ENCODE data around the gene HS6ST2.

Gene HS6ST2

DNA sequence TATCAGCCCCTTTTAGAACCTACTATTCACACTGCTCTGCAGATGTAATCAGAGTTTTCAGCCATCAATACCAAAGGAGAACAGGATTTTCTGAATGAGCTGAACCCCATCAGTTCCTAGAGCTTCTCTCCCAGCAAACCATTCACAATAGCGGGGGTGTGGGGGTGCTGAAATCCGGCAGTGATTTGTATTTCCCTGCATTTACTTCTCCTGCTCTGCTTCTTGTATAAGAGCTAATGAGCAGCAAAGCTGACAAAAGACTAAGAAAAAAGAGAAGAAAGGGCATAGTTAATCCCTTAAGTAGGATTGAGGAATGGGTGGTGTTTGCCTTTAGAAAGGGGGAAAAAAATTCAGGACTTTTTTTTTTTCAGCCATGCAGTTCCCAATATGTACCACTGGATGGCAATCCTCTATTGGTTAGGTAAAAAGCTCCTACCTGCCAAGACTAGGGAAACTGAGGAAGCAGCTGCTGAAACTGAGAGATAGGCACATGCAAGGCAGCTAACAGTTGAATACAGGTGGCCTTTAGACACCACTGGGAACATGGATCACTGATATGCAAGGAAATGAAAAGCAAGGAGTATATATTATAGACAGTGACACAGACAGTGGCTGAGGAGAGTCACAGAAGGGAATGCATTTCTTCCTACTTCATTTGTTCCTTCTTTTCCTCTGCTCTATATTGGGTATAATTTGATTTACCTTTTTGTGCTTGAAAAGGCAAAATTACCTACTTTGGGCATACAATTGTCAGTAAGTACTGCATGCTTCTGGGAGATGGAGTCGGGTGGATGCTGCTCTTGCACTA lies 217.9 kb downstream of the HS6ST2 start:
- DNase-seq (ENCODE audit: low read depth), result no peak

DNA sequence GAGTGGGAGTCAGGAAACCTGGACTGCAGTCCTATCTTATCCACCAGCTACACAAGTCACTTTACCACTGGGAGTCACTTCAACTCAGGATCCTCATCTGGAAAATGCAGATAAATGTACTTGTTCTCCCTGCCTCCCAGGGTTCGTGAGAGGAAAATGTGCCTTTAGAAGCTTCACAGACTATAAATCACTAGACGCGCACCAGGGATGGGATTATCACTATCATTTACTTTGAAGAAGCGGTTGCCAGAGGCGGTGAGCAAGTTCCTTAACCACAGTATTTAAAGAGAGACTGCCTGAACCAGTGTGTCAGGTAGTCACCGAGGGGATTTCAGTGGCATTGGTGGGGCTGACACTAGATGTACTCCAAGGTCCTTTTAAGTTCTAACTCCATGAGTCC lies 219.5 kb downstream of the HS6ST2 start:
- no peak for DNase-seq (ENCODE audit: low read depth)

DNA sequence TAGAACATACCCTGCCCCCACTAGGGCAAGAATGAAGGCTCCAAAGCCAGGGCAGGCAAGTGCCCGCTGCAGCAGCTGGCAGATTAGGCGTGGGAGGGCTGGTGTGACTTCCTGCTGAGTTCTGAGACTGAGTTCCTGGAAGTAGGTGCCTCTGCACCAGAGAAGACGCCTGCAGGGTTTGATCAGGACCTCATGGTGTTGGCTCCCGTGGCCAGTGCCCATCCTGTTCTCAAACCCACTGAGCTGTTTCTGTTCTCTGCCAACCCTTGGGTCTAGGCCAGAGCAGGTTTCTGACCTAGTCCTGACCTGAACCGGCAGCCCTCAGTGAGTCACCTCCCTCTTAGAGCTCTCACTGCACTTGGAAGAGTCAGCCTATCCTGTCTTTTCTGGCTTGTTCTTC lies 220.7 kb downstream of the HS6ST2 start:
- peak; percentile 18 for DNase-seq (ENCODE audit: low read depth)

DNA sequence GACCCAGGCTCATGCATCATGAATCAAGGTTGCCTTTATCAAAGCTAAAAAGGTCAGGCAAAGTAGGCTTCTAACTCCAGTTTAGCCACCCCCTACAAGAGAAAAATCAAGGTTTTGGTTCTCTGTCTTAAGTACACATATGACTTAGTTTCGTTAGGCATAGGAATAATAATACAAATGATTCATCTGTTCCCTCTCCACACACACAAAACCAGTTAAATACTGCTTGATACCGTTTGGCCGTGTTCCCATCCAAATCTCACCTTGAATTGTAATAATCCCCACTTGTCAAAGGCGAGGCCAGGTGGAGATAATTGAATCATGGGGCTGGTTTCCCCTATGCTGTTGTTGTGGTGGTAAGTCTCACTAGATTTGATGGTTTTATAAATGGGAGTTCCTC lies 226.2 kb downstream of the HS6ST2 start:
- DNase-seq (ENCODE audit: low read depth), result no peak

GRCh38 chrX:132730726-132731125 lies 227.7 kb downstream of the HS6ST2 start:
- no peak for DNase-seq (ENCODE audit: low read depth)

DNA sequence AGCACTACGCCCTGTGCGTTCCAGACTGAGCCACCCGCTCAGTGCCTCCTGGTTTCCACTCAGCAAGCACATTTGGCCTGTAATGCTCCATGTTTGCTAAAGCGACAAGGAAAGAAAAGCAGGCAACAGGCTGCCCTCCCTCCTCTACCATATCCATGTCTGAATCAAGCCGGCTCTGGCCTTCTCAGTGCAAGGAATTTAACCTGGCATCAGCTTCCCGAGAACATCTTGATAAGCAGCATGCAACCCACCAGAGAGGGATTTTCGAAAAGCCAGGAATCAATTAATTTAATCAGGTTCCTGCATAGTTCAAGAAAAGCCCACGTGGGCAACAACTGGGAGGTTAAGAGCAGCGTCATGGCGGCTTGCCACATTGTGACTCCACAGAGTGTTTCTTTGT lies 228.2 kb downstream of the HS6ST2 start:
- no peak for DNase-seq (ENCODE audit: low read depth)

GRCh38 chrX:132728296-132728695 lies 230.1 kb downstream of the HS6ST2 start:
- no peak for DNase-seq (ENCODE audit: low read depth)

DNA sequence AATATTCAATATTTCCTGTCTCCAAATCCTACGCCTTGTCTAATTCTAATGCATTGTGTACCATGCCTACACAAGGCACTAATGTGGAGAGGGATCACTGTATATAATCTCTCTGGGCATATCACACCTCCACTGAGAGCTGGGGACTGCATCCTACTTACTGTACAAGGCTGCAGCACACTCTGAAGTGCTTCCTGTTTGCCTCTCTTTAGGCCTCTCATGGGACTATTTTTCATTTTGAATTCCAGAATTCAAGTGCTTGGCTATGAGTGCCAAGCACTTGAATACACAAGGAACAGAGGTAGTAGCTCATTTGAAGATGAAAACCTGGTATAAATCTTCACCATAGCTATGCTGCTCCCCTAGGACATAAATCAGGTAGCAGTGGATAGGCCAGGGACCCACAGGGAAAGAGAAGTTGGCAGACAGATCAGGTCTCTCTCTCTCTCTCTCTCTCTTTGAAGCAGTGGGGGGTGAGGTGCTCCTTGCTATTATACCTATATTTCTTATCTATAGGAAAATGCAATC lies 239.9 kb downstream of the HS6ST2 start:
- DNase-seq (ENCODE audit: low read depth), result no peak

- DNase-seq (ENCODE audit: low read depth), result no peak
Observed at GRCh38 chrX:132716006-132716405, 242.4 kb downstream of the HS6ST2 start.

GRCh38 chrX:132714913-132715312 lies 243.5 kb downstream of the HS6ST2 start:
- DNase-seq (ENCODE audit: low read depth), result no peak

DNA sequence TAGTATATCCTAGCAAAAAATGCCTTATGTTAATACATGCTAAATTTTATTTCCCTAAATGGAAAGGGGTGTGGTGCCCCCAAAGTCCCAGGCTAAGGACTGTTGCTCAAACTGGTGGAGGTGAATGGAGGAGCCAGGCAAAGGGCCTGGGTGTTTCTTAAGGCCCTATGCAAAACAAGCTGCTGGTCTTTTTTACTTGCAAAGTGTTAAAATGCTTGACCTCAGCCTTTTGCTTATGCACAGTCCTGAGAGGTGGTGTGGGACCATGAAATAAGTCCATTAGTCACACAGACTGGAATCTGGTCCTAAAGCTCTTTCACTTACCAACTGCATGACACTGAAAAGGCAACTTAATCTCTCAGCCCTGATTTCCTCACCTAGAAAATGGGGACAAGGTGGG lies 246.1 kb downstream of the HS6ST2 start:
- DNase-seq (ENCODE audit: low read depth), result no peak

GRCh38 chrX:132710656-132711155 lies 247.7 kb downstream of the HS6ST2 start:
- DNase-seq (ENCODE audit: low read depth), result no peak

- DNase-seq (ENCODE audit: low read depth), result no peak
Observed at GRCh38 chrX:132708529-132708928, 249.9 kb downstream of the HS6ST2 start.

DNA sequence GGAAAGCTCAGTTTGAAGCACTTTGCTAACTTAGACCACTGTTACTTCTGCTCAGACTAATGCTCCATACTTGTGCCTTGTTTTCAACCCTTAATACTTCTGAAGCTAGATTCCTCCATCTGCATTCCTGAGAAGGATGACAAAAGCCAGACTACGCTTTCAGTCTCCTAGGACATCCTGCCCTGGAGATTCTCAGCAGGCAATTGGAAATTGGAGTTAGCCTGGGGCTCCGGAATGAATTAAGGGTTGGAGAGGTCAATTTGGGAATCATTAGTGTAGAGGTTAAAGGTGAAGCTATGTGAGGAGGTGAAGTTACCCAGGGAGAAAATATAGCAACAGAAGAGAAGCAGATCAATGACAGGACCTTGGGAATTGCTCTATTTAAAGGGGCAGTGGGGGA lies 253.7 kb downstream of the HS6ST2 start:
- DNase-seq (ENCODE audit: low read depth), result no peak

DNA sequence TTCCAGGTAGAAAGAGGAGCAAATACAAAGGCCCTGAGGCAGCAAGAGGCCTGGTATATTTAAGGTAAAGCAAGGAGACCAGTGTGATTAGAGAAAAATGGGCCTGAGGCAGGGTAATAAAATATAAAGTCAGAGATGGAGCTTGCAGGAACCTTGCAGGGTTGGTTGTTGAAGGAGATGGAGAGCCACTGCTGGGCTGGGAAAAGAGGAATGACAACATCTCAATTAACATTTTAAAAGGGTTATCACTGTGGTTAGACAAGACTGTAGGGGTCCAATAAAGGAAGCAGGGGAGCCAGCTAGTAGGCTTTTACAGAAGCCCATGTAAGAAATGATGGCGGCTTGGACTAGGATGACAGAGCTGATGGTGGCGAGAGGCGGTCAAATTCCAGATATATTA lies 264.0 kb downstream of the HS6ST2 start:
- no peak for DNase-seq (ENCODE audit: low read depth)

- DNase-seq (ENCODE audit: low read depth), result no peak
Observed at GRCh38 chrX:132692526-132692925, 265.9 kb downstream of the HS6ST2 start.

GRCh38 chrX:132692066-132692465 lies 266.4 kb downstream of the HS6ST2 start:
- no peak for DNase-seq (ENCODE audit: low read depth)

- DNase-seq (ENCODE audit: low read depth), result no peak
Observed at GRCh38 chrX:132689612-132690563, 268.5 kb downstream of the HS6ST2 start.

- no peak for DNase-seq (ENCODE audit: low read depth)
Observed at GRCh38 chrX:132685276-132685675, 273.2 kb downstream of the HS6ST2 start.

- no peak for DNase-seq (ENCODE audit: low read depth)
Observed at GRCh38 chrX:132677233-132677716, 281.2 kb downstream of the HS6ST2 start.

GRCh38 chrX:132676561-132677186 lies 281.8 kb downstream of the HS6ST2 start:
- no peak for DNase-seq (ENCODE audit: low read depth)

DNA sequence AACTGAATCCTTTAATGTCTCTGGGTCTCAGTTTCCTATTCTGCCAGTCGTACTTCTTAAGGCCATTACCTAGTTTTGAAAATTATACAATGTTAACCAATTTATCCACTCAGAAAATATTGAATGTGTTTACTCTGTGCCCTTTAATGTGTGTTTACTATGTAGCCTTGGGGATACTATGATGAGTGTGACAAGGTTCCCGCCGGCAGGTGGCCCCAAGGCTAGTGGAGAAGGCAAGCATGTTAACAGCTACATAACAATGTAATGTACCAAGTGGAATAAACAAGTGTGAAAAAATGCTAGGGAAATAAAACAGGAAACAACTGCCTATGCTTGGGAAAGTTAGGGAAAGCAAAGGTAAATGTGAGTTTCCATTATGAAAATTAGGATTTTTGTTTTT lies 282.3 kb downstream of the HS6ST2 start:
- DNase-seq (ENCODE audit: low read depth), result no peak

Data from activated T-cell treated with anti-CD3 and anti-CD28 coated beads for 48 hours (primary cell).